Gastrocnemius medialis (tissue), 4 donors: ENCODE measurements around the gene COL6A6. TPM values are rescaled to one million over a fixed set of nuclear protein-coding genes. Genes with fewer than 3 reads are reported as not detected.

Source experiments
- ATAC-seq, 2 donors: fragments of 150-250 bp; one replicate each; pipeline ENCODE4 v1.9.1; 2016
- DNase-seq, 2 donors: peaks; one replicate each; pipeline ENCODE4 v3.0.0-alpha.2; 2019
- H3K27ac ChIP-seq, 4 donors: fragments of 200-600 bp; sonication (generic); 1 replicate in 1 of 4; 2 replicates in 3 of 4; pipeline ENCODE4 v1.5.1; 2016 to 2018; ENCODE audit warnings: mild to moderate bottlenecking in 2 of 4, moderate library complexity in 1 of 4
- H3K27me3 ChIP-seq, 3 donors: fragments of 200-600 bp; sonication (generic) in 2 of 3; 1 replicate in 1 of 3; 2 replicates in 2 of 3; pipeline versions ENCODE4 v1.5.1 to v1.6.0; 2016 to 2019; ENCODE audit warnings: mild to moderate bottlenecking in 1 of 3, moderate library complexity in 1 of 3
- H3K36me3 ChIP-seq, 2 donors: fragments of 200-600 bp; sonication (generic) in 1 of 2; one replicate each; pipeline ENCODE4 v1.5.1; 2017 to 2018
- H3K4me1 ChIP-seq, 2 donors: fragments of 200-600 bp; sonication (generic) in 1 of 2; one replicate each; pipeline ENCODE4 v1.5.1; 2016 to 2017; ENCODE audit warnings: mild to moderate bottlenecking in 2 of 2
- H3K4me3 ChIP-seq, 4 donors: fragments of 200-600 bp; sonication (generic) in 3 of 4; 1 replicate in 1 of 4; 2 replicates in 3 of 4; pipeline ENCODE4 v1.5.1; 2016 to 2019; ENCODE audit warnings: mild to moderate bottlenecking in 2 of 4
- H3K9me3 ChIP-seq, 3 donors: fragments of 200-600 bp; sonication (generic) in 2 of 3; 1 replicate in 1 of 3; 2 replicates in 2 of 3; pipeline ENCODE4 v1.5.1; 2016 to 2019
- CTCF ChIP-seq, 5 experiments: fragments of 450-650 bp in 3 of 5; fragments of 200-600 bp in 2 of 5; sonication (generic) in 2 of 5; IDR thresholded peaks in 4 of 5; conservative IDR thresholded peaks in 1 of 5; 1 replicate in 4 of 5; 2 replicates in 1 of 5; pipeline ENCODE4 v1.5.1; 2016 to 2019; ENCODE audit warnings: antibody characterized with exemption in 5 of 5, mild to moderate bottlenecking in 3 of 5, moderate library complexity in 3 of 5
- POLR2A ChIP-seq, 2 donors: fragments of 450-650 bp; IDR thresholded peaks; one replicate each; pipeline ENCODE4 v1.6.1; 2017; ENCODE audit warnings: antibody characterized with exemption in 2 of 2, mild to moderate bottlenecking in 2 of 2, moderate library complexity in 2 of 2
- in situ Hi-C, 4 donors: fragments of 200-750 bp; cut with MboI; loops; one replicate each; pipeline versions ENCODE4 v1.15.0 to v1.8.0; 2017; ENCODE audit warnings: low sequenced_read_pairs in 4 of 4
- intact Hi-C: fragments of 100-400 bp; cut with DNase I; formaldehyde crosslinking; loops from one replicate; pipeline ENCODE4 v1.15.1; 2023; ENCODE audit warnings: low total_unique reads
- total RNA-seq, 4 donors: library from RNA; depleted of rRNA; stranded (reverse); fragments of >200 nt; gene quantifications; one replicate each; pipeline versions ENCODE4 v1.1.0 to v1.2.3, GENCODE V29; 2016

COL6A6 gene
- total RNA-seq, 4 donors from 2014 or later = 0.10 to 0.20 (median 0.17) TPM

- Histone ChIP-seq H3K27me3 (no peaks in the 10 kb centered on the region), H3K27ac (no peak overlapping the region), H3K4me1 (no peaks in the 10 kb centered on the region), H3K4me3 (no peak overlapping the region), H3K9me3 (no peaks in the 10 kb centered on the region), H3K36me3 (no peaks in the 10 kb centered on the region)
- DNase-seq = no peak
- intact Hi-C loops = no loop called here
- in situ Hi-C loops = no loop called here
- TF ChIP-seq POLR2A (IDR thresholded peaks at IDR 0.05) (no peak), CTCF (IDR thresholded peaks at IDR 0.05 in 4 of 5, conservative IDR thresholded peaks at IDR 0.05 in 1 of 5) (no peak)
- no peak for ATAC-seq
These were observed 10.4 kb downstream of the COL6A6 start for GRCh38 chr3:130527426-130527825.

- H3K27ac ChIP-seq = no peak overlapping the region
- intact Hi-C loops (no loop called here), in situ Hi-C loops (no loop called here)
- no peaks in the 10 kb centered on the region for H3K27me3 ChIP-seq
- H3K4me3 ChIP-seq = no peak overlapping the region
- H3K4me1 ChIP-seq = no peaks in the 10 kb centered on the region
- ATAC-seq (no peak), DNase-seq (no peak)
- H3K36me3 ChIP-seq = no peaks in the 10 kb centered on the region
- H3K9me3 ChIP-seq = no peaks in the 10 kb centered on the region
- TF ChIP-seq CTCF (IDR thresholded peaks at IDR 0.05 in 4 of 5, conservative IDR thresholded peaks at IDR 0.05 in 1 of 5) (no peak), POLR2A (IDR thresholded peaks at IDR 0.05) (no peak)
These were observed 11.1 kb downstream of the COL6A6 start for GRCh38 chr3:130528120-130528519.

- TF ChIP-seq CTCF (IDR thresholded peaks at IDR 0.05 in 4 of 5, conservative IDR thresholded peaks at IDR 0.05 in 1 of 5) (no peak), POLR2A (IDR thresholded peaks at IDR 0.05) (no peak)
- Histone ChIP-seq H3K4me1 (no peaks in the 10 kb centered on the region), H3K27ac (no peak overlapping the region), H3K27me3 (no peaks in the 10 kb centered on the region), H3K36me3 (no peaks in the 10 kb centered on the region), H3K9me3 (no peaks in the 10 kb centered on the region), H3K4me3 (no peak overlapping the region)
- DNase-seq (no peak), ATAC-seq (no peak)
- intact Hi-C loops = no loop called here
- in situ Hi-C loops = no loop called here
These were observed 12.7 kb downstream of the COL6A6 start for GRCh38 chr3:130529486-130530215.

GRCh38 chr3:130533247-130533646 is 16.3 kb downstream of the COL6A6 start:
- Histone ChIP-seq H3K4me1 (no peaks in the 10 kb centered on the region), H3K9me3 (no peaks in the 10 kb centered on the region), H3K27ac (no peak overlapping the region), H3K36me3 (no peaks in the 10 kb centered on the region), H3K4me3 (no peak overlapping the region), H3K27me3 (no peaks in the 10 kb centered on the region)
- in situ Hi-C loops (no loop called here), intact Hi-C loops (no loop called here)
- ATAC-seq (no peak), DNase-seq (no peak)
- TF ChIP-seq CTCF (IDR thresholded peaks at IDR 0.05 in 4 of 5, conservative IDR thresholded peaks at IDR 0.05 in 1 of 5) = no peak
- no peak for TF ChIP-seq POLR2A (IDR thresholded peaks at IDR 0.05)
